ENCODE measurements around the gene PAQR4. TPM values are rescaled to one million over a fixed set of nuclear protein-coding genes. Genes with fewer than 3 reads are reported as not detected.
A peak's percentile ranks its signal among the peaks of the same experiment; 100 is the strongest.

The PAQR4 gene
- total and polyA plus RNA-seq, 2 of the 13 experiments (the other 11 are each of a cell fraction or from before 2014, with no cell fraction given), result 15.9 to 24.8 TPM

GRCh38 chr16:2963074-2963722 lies 6.0 kb upstream of the PAQR4 start (continued):
- no peak for TF ChIP-seq AKNA (CRISPR knock-in tag; IDR thresholded peaks at IDR 0.05; ENCODE audit: borderline replicate concordance)
- TF ChIP-seq MEIS1 (CRISPR knock-in tag; IDR thresholded peaks at IDR 0.05; ENCODE audit: borderline replicate concordance), result peak; percentile 21; the same call in 1 of the 2 replicates
- 0 out of 2 replicates have a peak, but pooled peaks have one; percentile 50 for TF ChIP-seq ZNF761 (CRISPR knock-in tag; conservative IDR thresholded peaks at IDR 0.05)
- 0 out of 2 replicates have a peak, but pooled peaks have one; percentile 22 for TF ChIP-seq RBFOX2 (IDR thresholded peaks at IDR 0.05; ENCODE audit: low read depth, low read length)
- TF ChIP-seq HNRNPL (IDR thresholded peaks at IDR 0.05; ENCODE audit: low read depth, low read length), result no peak
- no peak for TF ChIP-seq ZNF496 (CRISPR knock-in tag; IDR thresholded peaks at IDR 0.05; ENCODE audit: insufficient replicate concordance)
- TF ChIP-seq AGO1 (IDR thresholded peaks at IDR 0.05; ENCODE audit: low read depth, low read length, poor library complexity, severe bottlenecking), result peak; percentile 73
